LNCAP (cell line): Measurements from ENCODE around the gene JADE2.
A peak's percentile ranks its signal among the peaks of the same experiment; 100 is the strongest.

Source experiments
- TF ChIP-seq, protein P1 (sequence below): fragments of 450-650 bp; IDR thresholded peaks from 2 replicates; pipeline ENCODE4 v1.5.1; 2017; ENCODE audit warnings: mild to moderate bottlenecking

The JADE2 gene

DNA sequence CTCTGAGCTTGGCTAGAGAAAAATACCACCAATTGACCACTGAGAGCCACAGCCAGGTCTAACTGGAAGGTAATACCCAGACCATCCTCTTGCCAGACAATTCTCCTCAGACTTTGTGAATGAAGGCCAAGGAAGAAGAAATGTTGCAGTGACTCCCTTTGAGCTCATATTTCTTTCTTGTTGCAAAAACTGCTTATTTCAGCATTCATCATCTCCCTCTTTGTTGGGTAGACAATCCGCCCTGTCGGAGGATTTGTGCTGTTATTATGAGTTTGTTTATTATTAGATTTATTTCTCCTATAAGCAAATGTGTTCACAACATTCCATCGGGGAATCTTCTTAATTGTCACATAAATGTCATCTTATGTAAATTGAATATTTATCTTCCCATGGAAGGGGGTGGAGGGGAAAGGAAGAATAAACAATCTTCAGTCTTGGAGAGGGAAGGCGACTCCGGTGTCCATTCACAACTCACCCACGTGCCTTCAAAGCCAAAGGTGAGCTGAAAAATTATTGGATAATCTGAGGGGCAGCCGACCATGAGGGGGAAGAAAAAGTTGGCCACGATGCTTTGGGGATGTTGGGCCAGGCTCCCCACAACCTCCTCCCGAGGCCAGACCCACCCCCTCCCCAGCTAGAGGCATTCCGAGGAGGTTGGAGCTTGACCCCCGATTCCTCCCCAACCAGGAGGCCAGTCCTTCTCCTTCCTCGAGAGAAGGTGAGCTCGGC, 1.8 kb upstream of the JADE2 start:
- TF ChIP-seq, protein P1, sequence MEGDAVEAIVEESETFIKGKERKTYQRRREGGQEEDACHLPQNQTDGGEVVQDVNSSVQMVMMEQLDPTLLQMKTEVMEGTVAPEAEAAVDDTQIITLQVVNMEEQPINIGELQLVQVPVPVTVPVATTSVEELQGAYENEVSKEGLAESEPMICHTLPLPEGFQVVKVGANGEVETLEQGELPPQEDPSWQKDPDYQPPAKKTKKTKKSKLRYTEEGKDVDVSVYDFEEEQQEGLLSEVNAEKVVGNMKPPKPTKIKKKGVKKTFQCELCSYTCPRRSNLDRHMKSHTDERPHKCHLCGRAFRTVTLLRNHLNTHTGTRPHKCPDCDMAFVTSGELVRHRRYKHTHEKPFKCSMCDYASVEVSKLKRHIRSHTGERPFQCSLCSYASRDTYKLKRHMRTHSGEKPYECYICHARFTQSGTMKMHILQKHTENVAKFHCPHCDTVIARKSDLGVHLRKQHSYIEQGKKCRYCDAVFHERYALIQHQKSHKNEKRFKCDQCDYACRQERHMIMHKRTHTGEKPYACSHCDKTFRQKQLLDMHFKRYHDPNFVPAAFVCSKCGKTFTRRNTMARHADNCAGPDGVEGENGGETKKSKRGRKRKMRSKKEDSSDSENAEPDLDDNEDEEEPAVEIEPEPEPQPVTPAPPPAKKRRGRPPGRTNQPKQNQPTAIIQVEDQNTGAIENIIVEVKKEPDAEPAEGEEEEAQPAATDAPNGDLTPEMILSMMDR = no peak

DNA sequence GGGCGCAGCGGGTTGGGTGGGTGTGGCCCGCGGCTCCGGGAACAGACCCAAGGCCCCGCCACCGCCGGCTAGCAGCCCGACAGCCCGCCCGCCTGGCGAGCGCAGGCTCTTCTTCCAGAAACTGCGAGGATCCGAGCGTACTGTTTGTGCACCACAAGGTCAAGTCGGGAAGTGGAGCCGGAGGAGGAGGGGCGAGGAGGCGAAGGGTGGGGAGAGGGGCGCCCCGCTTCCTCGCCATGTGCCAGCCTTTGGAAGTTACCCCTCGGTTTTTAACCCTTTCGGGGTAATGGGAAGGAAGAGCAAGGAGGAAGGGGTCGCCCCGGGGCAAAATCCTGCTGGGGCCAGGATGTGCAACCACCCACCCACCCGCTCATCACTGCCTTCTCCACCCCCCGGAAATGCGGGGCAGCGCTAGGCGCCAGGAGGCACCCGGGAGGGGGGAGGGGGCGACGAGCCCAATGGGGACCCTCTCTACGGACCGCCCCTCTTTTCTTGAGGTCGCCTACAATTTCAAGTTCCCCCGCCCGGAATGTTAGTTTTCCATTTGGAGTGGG, 1.1 kb upstream of the JADE2 start:
- TF ChIP-seq, protein P1 = no peak

GRCh38 chr5:134525683-134526482, 413 bp downstream of the JADE2 start:
- TF ChIP-seq, protein P1 = no peak

DNA sequence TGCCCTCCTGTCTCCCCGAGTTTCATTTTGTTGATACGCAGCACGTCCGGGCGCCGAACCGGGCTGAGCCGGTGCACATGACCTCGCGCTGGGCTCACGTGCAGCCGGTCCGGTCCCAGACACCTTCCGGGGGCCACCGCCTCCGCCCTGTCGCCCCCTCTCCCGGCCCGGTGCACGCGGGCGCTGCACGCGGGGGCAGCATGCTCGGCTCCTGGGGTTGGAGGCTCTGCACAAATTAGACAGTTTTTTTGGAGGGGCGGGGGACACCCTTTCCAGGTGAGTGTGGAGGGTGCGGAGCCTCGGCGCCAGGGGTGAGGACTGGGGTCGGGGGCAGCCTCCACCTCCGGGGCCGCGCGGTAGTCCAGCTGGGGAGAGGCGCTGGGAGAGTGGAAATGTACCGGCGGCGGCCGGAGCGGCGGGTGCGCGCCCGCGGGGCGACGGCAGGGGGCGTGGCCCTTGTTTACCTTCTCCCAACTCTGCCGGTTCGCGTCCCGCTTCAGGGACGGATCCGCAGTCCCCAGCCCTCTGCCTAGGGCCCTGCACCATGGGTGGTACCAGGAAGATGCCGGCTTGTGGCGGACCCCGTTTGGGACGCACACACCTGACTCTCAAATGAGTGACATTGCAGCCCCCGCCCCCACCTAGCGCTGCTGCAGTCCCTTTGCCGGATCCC, 1.1 kb downstream of the JADE2 start:
- TF ChIP-seq, protein P1 = peak; percentile 26; the same call in 1 of the 2 replicates

- TF ChIP-seq, protein P1 = peak; percentile 77
These were observed 1.9 kb downstream of the JADE2 start for GRCh38 chr5:134527156-134527960.

DNA sequence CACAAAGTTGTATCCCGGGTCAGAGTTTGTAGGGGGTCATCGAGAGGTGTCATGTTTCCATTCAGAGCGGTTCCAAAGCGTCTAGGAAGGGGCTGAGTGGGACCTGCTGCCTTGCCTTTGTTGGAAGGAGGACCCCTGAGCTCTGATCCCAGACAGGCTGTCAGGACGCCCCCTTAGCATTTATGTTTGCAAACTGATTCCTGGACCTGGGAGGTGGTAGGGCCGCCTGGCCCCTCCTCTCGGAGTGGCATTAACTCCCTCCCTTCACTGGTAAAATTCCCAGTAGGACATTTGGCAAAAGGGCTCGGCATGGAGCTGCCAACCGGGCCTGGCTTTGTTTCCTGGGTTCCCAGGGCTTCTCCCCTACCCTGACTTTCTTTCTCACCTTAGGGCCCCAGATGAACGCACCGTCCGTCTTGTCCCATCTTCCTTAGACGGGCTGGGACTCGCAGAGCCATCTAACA, 2.5 kb downstream of the JADE2 start:
- TF ChIP-seq, protein P1 = no peak
